ENCODE data around the gene TPGS1.

TPGS1 gene

DNA sequence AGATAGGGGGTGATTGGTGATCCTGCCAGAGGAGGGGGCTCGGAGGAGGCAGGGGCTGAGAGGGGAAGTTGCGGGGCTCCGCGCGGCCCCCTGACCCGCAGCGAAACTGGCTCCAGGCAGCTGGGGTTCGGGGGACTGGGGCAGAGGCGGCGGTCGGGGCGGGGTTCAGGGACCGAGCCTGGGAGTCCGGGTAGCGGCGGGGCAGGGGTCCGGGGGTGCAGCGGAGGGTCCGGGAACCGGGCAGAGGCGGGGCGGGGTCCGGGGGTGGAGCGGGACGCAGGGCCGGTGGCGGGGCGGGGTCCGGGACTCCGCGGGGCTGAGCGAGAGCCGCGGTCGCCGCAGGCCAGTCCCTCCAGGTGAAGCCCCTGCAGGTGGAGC, 9.8 kb upstream of the TPGS1 start:
- H3K4me3 ChIP-seq (ENCODE audit: low read depth, low read length), result no peak overlapping the region
- DNase-seq (ENCODE audit: low read depth), result no peak

GRCh38 chr19:497869-498510, 9.3 kb upstream of the TPGS1 start:
- TF ChIP-seq MYC (IDR thresholded peaks at IDR 0.05; ENCODE audit: low read depth, low read length), result no peak
- TF ChIP-seq MAX (IDR thresholded peaks at IDR 0.05; ENCODE audit: low read depth, low read length), result no peak
- no peak for TF ChIP-seq POLR2A (IDR thresholded peaks at IDR 0.05; ENCODE audit: extremely low read depth, insufficient read length)
- no peak for TF ChIP-seq CTCF (IDR thresholded peaks at IDR 0.05; ENCODE audit: low read depth, low read length)
- no peak for DNase-seq (ENCODE audit: low read depth)
- no peak overlapping the region for H3K4me3 ChIP-seq (ENCODE audit: low read depth, low read length)

More for the DNA sequence above, 9.8 kb upstream of the TPGS1 start:
- TF ChIP-seq MAX (IDR thresholded peaks at IDR 0.05; ENCODE audit: low read depth, low read length) (no peak), MYC (IDR thresholded peaks at IDR 0.05; ENCODE audit: low read depth, low read length) (no peak), POLR2A (IDR thresholded peaks at IDR 0.05; ENCODE audit: extremely low read depth, insufficient read length) (no peak), CTCF (IDR thresholded peaks at IDR 0.05; ENCODE audit: low read depth, low read length) (no peak)

DNA sequence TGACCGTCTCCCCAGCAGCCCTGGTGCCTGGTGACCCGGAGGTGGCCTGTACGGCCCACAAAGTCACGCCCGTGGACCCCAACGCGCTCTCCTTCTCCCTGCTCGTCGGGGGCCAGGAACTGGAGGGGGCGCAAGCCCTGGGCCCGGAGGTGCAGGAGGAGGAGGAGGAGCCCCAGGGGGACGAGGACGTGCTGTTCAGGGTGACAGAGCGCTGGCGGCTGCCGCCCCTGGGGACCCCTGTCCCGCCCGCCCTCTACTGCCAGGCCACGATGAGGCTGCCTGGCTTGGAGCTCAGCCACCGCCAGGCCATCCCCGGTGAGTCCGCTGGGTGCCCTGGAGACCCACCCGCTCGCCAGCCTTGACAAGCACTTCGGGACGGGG, 8.8 kb upstream of the TPGS1 start:
- no peak overlapping the region for H3K4me3 ChIP-seq (ENCODE audit: low read depth, low read length)
- TF ChIP-seq CTCF (IDR thresholded peaks at IDR 0.05; ENCODE audit: low read depth, low read length), result no peak
- TF ChIP-seq MYC (IDR thresholded peaks at IDR 0.05; ENCODE audit: low read depth, low read length), result no peak
- TF ChIP-seq MAX (IDR thresholded peaks at IDR 0.05; ENCODE audit: low read depth, low read length), result no peak
- no peak for TF ChIP-seq POLR2A (IDR thresholded peaks at IDR 0.05; ENCODE audit: extremely low read depth, insufficient read length)
- DNase-seq (ENCODE audit: low read depth), result peak; percentile 49

DNA sequence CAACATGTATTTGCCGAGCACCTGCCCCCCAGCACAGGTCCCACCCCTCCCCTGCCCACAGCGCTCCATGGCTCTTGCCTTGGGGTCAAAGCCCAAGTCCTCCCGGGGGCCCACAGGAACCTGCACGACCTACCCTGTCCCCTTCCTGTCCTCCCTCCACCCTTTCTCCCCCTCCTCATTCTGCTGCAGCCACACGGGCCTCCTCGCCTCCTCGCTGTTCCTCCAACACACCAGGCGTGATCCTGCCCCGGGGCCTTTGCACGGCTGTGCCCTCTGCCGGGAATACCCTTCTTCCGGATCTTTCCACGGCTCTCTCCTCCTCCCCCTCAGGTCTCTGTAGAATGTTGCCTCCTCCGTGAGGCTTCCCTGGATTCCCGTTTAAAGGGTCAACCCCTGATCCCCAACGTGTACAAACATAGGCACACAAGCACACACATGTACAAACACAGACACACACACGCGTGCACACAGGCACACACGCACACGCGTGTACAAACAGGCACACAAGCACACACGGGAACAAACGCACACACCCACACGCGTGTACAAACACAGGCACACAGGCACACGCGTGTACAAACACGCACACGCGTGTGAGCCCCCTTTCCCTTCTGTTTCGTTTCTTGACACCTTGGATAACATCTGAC, 8.2 kb upstream of the TPGS1 start:
- no peak overlapping the region for H3K4me3 ChIP-seq (ENCODE audit: low read depth, low read length)
- no peak for DNase-seq (ENCODE audit: low read depth)
- TF ChIP-seq MAX (IDR thresholded peaks at IDR 0.05; ENCODE audit: low read depth, low read length), result no peak
- TF ChIP-seq POLR2A (IDR thresholded peaks at IDR 0.05; ENCODE audit: extremely low read depth, insufficient read length), result no peak
- no peak for TF ChIP-seq MYC (IDR thresholded peaks at IDR 0.05; ENCODE audit: low read depth, low read length)
- TF ChIP-seq CTCF (IDR thresholded peaks at IDR 0.05; ENCODE audit: low read depth, low read length), result no peak

- no peak for DNase-seq (ENCODE audit: low read depth)
- H3K4me3 ChIP-seq (ENCODE audit: low read depth, low read length), result no peak overlapping the region
- TF ChIP-seq CTCF (IDR thresholded peaks at IDR 0.05; ENCODE audit: low read depth, low read length) (no peak), MAX (IDR thresholded peaks at IDR 0.05; ENCODE audit: low read depth, low read length) (no peak), POLR2A (IDR thresholded peaks at IDR 0.05; ENCODE audit: extremely low read depth, insufficient read length) (no peak)
Measured at GRCh38 chr19:501646-502045, 5.7 kb upstream of the TPGS1 start.
